GM12865 (cell line): ENCODE data around the gene SMIM35.

Source experiments
- DNase-seq: peaks from one replicate; pipeline ENCODE4 v3.0.0; 2010; ENCODE audit warnings: low read depth
- H3K4me3 ChIP-seq: 2 replicates; pipeline ENCODE4 v1.5.1; 2011; ENCODE audit warnings: mild to moderate bottlenecking, low read depth, low read length, control low read depth
- TF ChIP-seq, protein P1 (sequence below): IDR thresholded peaks from 2 replicates; pipeline ENCODE4 v1.5.1; 2011; ENCODE audit warnings: low read length, control low read depth, low read depth, inconsistent platforms; ENCODE audit not compliant: insufficient read depth; ENCODE audit errors: missing control alignments

The SMIM35 gene

DNA sequence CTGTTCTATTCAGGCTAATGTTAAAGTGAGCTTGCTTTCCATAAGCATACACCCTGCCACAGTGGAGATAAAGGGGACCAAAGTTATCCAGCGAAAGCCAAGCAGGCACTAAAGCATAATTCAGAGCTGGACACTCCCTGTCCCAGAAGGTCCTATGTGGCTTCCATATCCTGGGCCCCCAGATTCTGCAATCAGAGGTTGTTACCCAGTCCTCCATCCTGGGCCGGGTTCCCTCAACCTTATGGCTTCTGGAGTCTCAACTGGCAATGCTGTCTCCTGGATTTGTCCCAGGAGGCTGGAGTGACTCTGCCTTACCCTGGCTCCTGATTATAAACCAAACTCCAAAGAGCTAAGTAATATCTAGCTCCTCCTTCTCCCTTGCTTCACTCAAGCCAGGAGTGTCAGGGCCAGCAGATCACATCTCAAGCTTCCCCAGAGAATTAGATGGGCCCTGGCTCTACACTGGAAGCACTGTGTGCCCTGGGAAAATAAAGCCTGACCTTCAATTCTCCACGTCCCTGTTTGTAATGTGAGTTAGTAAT lies 14.0 kb upstream of the SMIM35 start:
- TF ChIP-seq, protein P1, sequence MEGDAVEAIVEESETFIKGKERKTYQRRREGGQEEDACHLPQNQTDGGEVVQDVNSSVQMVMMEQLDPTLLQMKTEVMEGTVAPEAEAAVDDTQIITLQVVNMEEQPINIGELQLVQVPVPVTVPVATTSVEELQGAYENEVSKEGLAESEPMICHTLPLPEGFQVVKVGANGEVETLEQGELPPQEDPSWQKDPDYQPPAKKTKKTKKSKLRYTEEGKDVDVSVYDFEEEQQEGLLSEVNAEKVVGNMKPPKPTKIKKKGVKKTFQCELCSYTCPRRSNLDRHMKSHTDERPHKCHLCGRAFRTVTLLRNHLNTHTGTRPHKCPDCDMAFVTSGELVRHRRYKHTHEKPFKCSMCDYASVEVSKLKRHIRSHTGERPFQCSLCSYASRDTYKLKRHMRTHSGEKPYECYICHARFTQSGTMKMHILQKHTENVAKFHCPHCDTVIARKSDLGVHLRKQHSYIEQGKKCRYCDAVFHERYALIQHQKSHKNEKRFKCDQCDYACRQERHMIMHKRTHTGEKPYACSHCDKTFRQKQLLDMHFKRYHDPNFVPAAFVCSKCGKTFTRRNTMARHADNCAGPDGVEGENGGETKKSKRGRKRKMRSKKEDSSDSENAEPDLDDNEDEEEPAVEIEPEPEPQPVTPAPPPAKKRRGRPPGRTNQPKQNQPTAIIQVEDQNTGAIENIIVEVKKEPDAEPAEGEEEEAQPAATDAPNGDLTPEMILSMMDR = no peak
- DNase-seq = no peak
- H3K4me3 ChIP-seq = no peak overlapping the region

DNA sequence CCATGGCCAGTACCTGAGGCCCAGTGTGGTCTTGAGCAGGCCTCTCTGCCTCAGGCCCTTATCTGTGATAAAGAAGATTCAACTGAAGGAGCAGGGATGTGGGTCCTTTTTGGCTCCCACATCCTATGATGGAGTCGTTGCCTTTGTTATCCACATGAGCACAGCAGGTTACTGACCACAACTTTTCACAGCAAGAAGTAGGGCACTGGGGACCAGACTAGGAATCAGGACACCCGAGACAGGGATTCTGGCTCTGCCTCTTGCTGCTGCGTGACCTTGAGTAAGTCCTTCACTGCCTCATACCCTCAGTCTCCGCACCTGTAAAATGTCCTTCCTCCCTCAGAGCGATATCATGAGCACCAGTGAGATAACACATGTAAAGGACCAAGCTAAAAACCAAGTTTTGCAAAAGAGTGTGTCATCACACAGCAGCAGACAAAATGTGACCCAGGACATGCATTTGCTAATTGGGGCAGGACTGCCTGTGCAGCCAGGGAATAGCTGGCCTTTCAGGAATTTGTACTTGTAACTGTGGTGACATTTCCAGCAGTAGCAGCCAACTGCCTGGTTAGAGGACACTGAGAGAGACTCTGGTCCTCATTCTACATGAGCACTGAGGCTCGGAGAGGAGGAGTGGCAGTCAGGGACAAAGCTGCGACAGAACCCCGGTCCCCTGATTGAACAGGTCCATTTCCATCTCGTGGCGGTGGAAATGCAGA lies 13.2 kb upstream of the SMIM35 start:
- DNase-seq = no peak
- no peak overlapping the region for H3K4me3 ChIP-seq

DNA sequence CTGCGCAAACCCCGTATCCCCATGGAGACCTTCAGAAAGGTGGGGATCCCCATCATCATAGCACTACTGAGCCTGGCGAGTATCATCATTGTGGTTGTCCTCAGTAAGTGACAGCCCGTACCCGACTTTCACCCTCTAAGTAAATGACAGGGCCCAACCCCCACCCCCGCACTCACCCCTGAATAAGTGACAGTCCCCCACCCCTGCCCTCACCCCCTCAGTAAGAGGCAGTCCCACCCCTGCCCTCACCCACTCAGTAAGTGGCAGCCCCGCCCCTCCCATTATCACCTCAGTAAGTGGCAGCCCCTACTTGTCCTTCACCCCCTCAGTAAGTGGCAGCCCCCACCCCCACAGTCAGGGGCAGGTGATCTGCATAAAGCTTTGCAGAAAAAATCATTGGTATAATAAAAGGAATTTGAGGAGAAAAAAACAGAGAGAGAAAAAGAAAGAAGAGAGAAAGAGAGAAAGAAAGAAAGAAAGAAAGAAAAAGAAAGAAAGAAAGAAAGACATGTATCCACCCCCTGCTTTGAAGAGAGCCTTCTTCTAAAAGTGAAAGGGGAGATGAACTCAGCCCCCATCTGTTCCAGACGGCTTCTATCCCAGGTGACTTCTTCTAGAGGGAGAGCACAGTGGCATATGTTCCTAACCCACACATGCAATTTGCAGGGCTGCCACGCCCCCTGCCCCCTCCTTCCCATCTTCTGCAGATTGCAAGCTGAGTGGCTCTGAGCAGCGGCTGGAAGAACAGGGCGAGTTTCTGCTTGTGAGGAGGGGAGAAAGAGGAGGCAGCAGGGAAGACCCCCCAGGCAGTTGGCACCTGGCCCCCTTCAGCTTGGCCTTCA lies 12.5 kb upstream of the SMIM35 start:
- TF ChIP-seq, protein P1 = no peak
- no peak for DNase-seq
- H3K4me3 ChIP-seq = no peak overlapping the region

More for the DNA sequence above, 13.2 kb upstream of the SMIM35 start:
- TF ChIP-seq, protein P1 = no peak

DNA sequence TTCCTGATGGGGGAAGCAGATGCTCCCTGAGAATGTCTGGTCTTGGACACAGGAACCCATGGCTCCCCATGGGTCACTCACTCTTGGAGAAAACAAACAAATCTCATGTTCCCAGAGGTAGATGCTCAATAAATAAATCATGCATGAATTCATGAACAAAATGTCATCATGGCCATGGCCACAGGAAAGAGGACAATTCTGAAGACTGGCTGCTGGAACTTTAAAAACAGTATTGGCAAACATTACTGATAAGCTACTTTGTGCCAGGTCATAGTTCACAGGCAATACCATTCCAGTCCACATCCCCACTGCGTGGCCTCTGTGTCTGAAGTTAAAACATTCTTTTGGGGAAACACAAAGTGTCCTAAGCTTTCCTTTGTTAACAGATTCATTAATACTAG lies 9.2 kb upstream of the SMIM35 start:
- TF ChIP-seq, protein P1 = no peak
- H3K4me3 ChIP-seq = no peak overlapping the region
- DNase-seq = no peak

DNA sequence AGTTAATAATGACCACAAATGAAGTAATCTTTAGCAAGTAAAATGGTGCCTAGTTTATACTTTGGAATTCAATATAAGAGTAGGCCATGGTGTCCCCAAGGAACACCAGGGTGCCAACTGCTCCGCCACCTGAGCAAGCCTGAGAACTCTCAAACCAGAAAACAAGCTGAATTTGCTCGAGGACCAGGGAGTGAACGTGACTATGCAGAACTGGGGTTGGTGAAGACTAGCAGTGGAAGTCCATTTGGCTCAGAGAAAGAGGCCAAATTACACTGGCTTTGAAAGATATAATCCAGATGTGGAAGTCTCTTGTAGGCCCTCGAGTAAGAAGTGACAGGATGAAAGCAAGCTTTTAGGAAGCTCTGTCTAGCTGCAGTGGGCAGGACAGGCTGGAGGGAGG lies 8.7 kb upstream of the SMIM35 start:
- DNase-seq = no peak
- no peak overlapping the region for H3K4me3 ChIP-seq
- TF ChIP-seq, protein P1 = no peak

DNA sequence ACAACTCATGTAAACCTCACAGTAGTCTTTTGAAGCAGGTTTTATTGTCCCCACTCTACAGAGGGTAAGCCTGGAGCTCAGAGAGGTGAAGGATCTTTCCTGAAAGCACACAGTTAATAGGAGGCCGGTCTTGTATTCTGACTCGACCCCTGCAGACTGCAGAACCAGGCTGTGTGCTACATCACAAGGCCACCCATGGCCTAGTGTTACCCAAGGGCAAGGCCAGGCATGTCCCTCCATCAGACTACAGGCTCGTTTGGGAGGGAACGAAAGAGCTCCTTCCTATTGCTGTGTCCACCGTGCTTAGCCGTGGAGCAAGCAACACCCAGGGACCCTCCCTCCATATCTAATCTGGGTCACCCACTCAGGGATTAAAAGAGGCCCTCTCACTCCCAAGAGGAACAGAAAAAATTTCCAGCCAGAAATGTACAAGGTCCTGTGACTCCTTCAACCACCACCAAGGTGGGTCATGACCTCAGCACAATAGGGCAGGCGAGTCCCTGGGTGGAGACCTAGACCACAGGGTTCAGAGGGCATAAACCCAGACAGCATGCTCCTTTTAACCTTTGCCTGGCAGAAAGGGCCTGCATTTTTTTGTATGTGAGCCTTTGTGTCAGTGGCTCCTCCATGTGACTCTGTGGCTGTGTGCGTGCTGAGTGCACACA lies 6.3 kb upstream of the SMIM35 start:
- no peak for DNase-seq
- no peak overlapping the region for H3K4me3 ChIP-seq
- TF ChIP-seq, protein P1 = no peak
